HEK293 (cell line): ENCODE results near the gene CD53.

ENCODE experiments used
- ZNF555 ChIP-seq: fragments of 450-650 bp; formaldehyde crosslinking; conservative IDR thresholded peaks from 2 replicates; pipeline ENCODE4 v1.5.1; 2017; ENCODE audit warnings: missing biosample characterization, mild to moderate bottlenecking, missing genetic modification characterization, inconsistent platforms
- ZNF558 ChIP-seq: fragments of 450-650 bp; formaldehyde crosslinking; IDR thresholded peaks from 2 replicates; pipeline ENCODE4 v1.5.1; 2016; ENCODE audit warnings: missing biosample characterization, missing genetic modification characterization
- ZNF571 ChIP-seq: fragments of 450-650 bp; formaldehyde crosslinking; IDR thresholded peaks from 2 replicates; pipeline ENCODE4 v1.5.0; 2017; ENCODE audit warnings: missing biosample characterization, missing genetic modification characterization
- ZNF629 ChIP-seq: fragments of 450-650 bp; formaldehyde crosslinking; IDR thresholded peaks from 2 replicates; pipeline ENCODE4 v1.5.1; 2017; ENCODE audit warnings: missing biosample characterization, missing genetic modification characterization
- ZNF701 ChIP-seq: fragments of 450-650 bp; formaldehyde crosslinking; IDR thresholded peaks from 2 replicates; pipeline ENCODE4 v1.5.1; 2016; ENCODE audit warnings: missing biosample characterization, missing genetic modification characterization
- ZNF785 ChIP-seq: fragments of 450-650 bp; formaldehyde crosslinking; IDR thresholded peaks from 2 replicates; pipeline ENCODE4 v1.5.1; 2016; ENCODE audit warnings: missing biosample characterization, missing genetic modification characterization
- TF ChIP-seq, protein P1 (sequence below): fragments of 450-650 bp; formaldehyde crosslinking; IDR thresholded peaks from 2 replicates; pipeline ENCODE4 v1.5.1; 2016; ENCODE audit warnings: missing biosample characterization, missing genetic modification characterization
- TF ChIP-seq, protein P2 (sequence below): fragments of 450-650 bp; formaldehyde crosslinking; IDR thresholded peaks from 2 replicates; pipeline ENCODE4 v1.5.1; 2016; ENCODE audit warnings: missing biosample characterization, missing genetic modification characterization, borderline replicate concordance
- TF ChIP-seq, protein P3 (sequence below): fragments of 450-650 bp; formaldehyde crosslinking; IDR thresholded peaks from 2 replicates; pipeline ENCODE4 v1.5.1; 2016; ENCODE audit warnings: missing biosample characterization, missing genetic modification characterization

DNA sequence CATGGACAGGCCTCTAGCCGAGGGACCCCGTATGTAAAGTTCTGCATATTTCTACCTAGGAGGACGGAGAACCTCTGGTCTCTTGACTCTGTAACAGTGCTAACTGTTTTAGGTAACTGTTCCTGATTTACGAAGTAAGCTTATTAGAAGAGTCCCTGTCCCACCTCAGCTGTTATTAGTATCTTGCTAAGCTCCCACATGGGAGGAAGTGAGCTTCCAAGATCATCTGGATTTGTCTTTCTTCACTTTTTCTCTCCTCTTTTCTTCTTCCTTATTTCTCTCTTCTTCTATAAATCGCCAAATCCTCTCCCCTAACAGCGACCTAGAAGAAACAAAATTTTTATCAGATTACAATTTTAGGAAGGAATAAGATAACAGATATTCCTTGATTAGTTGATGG lies 4.4 kb downstream of the CD53 start:
- TF ChIP-seq ZNF701 (no peak), ZNF629 (tag by site-specific recombination) (no peak), ZNF785 (tag by site-specific recombination) (no peak), ZNF558 (tag by site-specific recombination) (no peak), ZNF555 (tag by site-specific recombination) (no peak), ZNF571 (no peak)
- TF ChIP-seq, protein P1, sequence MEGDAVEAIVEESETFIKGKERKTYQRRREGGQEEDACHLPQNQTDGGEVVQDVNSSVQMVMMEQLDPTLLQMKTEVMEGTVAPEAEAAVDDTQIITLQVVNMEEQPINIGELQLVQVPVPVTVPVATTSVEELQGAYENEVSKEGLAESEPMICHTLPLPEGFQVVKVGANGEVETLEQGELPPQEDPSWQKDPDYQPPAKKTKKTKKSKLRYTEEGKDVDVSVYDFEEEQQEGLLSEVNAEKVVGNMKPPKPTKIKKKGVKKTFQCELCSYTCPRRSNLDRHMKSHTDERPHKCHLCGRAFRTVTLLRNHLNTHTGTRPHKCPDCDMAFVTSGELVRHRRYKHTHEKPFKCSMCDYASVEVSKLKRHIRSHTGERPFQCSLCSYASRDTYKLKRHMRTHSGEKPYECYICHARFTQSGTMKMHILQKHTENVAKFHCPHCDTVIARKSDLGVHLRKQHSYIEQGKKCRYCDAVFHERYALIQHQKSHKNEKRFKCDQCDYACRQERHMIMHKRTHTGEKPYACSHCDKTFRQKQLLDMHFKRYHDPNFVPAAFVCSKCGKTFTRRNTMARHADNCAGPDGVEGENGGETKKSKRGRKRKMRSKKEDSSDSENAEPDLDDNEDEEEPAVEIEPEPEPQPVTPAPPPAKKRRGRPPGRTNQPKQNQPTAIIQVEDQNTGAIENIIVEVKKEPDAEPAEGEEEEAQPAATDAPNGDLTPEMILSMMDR (tag by site-specific recombination) = no peak
- TF ChIP-seq, protein P2, sequence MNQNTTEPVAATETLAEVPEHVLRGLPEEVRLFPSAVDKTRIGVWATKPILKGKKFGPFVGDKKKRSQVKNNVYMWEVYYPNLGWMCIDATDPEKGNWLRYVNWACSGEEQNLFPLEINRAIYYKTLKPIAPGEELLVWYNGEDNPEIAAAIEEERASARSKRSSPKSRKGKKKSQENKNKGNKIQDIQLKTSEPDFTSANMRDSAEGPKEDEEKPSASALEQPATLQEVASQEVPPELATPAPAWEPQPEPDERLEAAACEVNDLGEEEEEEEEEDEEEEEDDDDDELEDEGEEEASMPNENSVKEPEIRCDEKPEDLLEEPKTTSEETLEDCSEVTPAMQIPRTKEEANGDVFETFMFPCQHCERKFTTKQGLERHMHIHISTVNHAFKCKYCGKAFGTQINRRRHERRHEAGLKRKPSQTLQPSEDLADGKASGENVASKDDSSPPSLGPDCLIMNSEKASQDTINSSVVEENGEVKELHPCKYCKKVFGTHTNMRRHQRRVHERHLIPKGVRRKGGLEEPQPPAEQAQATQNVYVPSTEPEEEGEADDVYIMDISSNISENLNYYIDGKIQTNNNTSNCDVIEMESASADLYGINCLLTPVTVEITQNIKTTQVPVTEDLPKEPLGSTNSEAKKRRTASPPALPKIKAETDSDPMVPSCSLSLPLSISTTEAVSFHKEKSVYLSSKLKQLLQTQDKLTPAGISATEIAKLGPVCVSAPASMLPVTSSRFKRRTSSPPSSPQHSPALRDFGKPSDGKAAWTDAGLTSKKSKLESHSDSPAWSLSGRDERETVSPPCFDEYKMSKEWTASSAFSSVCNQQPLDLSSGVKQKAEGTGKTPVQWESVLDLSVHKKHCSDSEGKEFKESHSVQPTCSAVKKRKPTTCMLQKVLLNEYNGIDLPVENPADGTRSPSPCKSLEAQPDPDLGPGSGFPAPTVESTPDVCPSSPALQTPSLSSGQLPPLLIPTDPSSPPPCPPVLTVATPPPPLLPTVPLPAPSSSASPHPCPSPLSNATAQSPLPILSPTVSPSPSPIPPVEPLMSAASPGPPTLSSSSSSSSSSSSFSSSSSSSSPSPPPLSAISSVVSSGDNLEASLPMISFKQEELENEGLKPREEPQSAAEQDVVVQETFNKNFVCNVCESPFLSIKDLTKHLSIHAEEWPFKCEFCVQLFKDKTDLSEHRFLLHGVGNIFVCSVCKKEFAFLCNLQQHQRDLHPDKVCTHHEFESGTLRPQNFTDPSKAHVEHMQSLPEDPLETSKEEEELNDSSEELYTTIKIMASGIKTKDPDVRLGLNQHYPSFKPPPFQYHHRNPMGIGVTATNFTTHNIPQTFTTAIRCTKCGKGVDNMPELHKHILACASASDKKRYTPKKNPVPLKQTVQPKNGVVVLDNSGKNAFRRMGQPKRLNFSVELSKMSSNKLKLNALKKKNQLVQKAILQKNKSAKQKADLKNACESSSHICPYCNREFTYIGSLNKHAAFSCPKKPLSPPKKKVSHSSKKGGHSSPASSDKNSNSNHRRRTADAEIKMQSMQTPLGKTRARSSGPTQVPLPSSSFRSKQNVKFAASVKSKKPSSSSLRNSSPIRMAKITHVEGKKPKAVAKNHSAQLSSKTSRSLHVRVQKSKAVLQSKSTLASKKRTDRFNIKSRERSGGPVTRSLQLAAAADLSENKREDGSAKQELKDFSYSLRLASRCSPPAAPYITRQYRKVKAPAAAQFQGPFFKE = no peak
- TF ChIP-seq, protein P3, sequence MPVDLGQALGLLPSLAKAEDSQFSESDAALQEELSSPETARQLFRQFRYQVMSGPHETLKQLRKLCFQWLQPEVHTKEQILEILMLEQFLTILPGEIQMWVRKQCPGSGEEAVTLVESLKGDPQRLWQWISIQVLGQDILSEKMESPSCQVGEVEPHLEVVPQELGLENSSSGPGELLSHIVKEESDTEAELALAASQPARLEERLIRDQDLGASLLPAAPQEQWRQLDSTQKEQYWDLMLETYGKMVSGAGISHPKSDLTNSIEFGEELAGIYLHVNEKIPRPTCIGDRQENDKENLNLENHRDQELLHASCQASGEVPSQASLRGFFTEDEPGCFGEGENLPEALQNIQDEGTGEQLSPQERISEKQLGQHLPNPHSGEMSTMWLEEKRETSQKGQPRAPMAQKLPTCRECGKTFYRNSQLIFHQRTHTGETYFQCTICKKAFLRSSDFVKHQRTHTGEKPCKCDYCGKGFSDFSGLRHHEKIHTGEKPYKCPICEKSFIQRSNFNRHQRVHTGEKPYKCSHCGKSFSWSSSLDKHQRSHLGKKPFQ (tag by site-specific recombination) = no peak
